Inflammatory macrophage (primary cell): ENCODE data around the gene PROC.

ENCODE experiments used
- DNase-seq, 2 donors: peaks; one replicate each; pipeline ENCODE4 v3.0.0-alpha.2; 2020 to 2022

PROC gene

DNA sequence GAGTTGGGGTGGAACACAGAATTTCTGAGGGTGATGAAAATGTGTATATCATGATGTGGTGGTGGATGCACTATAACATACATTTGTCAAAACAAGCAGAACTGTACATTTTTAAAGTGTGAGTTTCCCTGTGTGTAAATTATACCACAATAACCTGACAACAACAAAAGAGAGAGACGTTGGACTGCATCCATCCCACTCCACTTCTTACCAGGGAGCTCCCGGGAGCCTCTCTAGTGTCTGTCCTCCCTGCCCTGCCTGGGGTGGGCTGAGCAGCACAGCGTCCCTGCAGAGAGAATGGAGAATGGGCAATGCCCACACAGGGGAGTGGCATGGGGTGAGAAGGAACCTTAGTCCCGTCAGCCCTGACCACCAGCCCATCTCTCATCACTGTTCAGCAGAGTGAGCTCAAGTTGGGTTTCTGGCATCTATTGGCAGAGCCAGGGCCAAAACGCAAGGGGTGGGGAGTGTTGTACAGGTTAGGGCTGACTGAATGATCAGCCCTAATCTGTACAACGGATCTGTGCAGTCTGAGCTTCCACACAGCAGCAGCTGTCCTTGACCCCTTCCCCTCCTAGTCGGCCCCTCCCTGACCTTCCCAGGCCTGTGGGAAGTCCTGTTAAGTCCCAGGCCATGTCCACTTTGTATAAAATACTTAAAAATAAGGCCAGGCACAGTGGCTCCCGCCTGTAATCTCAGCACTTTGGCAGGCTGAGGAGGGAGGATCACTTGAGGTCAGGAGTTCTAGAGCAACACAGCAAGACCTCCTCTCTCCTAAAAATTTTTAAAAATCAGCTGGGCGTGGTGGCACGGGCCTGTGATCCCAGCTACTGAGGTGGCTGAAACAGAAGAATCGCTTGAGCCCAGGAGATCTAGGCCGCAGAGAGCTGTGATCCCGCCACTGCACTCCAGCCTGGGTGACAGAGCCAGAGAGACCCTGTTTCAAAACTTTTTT lies 3.3 kb upstream of the PROC start:
- no peak for DNase-seq

DNA sequence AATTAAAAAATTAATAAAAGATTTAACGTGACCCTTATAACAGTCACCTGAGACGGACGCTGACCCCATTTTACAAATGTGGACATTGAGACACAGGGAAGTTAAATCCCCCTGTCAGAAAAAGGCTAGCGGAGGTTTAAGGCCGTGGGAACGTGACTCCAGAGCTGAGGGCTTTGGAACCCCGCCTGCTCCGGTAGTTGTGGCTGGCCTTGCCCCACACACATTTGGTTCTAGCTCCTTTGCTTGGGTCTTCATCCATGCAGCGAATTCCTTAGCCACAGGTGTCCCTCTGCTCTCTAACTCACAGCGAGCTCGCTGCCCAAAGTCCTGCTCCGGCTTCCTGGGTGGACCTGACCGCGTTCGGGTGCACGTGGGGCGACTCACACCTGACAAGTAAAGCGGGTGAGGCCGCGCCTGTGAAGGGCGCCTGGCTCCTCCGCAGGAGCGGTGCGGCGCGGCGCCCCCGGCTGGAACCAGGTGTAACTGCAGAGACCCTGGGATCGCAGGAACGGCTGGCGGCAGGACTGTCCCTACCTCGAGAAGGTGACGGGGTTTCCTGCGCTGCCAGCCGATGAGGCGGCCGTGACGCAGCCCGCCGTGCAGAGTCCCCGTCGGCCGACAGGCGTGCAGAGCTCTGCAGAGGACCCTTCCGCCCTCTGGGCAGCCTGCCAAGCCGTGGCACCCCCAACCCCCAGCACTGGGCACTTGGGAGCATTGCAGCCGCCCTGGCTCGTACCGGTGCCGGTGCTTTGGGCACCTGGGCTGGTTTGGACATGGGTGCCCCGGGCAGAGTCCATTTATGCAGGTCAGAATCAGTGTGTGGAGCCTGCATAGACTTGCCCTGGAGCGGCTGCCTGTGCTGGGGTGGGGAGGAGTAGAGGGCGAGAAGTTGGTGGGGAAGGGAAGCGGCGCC lies 2.4 kb upstream of the PROC start:
- peak; percentile 13 to 44 for DNase-seq

DNA sequence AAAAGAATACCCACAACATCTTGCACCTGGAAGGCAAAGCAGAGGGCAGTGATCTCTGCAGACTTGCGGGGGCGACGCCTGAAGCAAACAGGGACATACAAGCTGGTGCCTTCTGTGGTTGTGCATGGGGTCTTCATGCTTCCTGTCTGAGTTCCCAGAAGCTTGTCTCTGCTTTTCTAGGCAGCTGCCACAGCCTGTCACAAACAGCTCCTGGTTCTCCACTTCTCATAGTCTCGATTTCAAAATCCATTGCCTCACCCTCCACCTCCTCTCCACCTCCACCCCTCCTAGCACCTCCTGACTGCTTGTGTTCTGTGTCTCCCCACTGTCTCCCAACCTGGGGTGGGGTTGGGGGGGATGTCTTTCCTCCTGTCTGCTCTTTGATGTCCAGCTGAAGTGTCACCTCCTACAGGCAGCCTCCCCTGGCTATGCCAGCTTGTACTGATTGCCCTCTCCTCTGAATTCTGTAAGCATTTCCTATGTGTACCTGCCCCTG lies 1.7 kb upstream of the PROC start:
- DNase-seq: peak; percentile 40 to 45

DNA sequence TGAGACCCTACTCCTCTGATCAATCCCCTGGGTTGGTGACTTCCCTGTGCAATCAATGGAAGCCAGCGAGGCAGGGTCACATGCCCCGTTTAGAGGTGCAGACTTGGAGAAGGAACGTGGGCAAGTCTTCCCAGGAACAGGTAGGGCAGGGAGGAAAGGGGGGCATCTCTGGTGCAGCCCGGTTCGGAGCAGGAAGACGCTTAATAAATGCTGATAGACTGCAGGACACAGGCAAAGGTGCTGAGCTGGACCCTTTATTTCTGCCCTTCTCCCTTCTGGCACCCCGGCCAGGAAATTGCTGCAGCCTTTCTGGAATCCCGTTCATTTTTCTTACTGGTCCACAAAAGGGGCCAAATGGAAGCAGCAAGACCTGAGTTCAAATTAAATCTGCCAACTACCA lies 821 bp upstream of the PROC start:
- DNase-seq: no peak

DNA sequence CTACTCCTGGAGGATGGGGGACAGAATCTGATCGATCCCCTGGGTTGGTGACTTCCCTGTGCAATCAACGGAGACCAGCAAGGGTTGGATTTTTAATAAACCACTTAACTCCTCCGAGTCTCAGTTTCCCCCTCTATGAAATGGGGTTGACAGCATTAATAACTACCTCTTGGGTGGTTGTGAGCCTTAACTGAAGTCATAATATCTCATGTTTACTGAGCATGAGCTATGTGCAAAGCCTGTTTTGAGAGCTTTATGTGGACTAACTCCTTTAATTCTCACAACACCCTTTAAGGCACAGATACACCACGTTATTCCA lies 844 bp downstream of the PROC start:
- no peak for DNase-seq

DNA sequence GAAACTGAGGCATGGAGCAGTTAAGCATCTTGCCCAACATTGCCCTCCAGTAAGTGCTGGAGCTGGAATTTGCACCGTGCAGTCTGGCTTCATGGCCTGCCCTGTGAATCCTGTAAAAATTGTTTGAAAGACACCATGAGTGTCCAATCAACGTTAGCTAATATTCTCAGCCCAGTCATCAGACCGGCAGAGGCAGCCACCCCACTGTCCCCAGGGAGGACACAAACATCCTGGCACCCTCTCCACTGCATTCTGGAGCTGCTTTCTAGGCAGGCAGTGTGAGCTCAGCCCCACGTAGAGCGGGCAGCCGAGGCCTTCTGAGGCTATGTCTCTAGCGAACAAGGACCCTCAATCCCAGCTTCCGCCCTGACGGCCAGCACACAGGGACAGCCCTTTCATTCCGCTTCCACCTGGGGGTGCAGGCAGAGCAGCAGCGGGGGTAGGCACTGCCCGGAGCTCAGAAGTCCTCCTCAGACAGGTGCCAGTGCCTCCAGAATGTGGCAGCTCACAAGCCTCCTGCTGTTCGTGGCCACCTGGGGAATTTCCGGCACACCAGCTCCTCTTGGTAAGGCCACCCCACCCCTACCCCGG lies 1.3 kb downstream of the PROC start:
- DNase-seq: no peak

DNA sequence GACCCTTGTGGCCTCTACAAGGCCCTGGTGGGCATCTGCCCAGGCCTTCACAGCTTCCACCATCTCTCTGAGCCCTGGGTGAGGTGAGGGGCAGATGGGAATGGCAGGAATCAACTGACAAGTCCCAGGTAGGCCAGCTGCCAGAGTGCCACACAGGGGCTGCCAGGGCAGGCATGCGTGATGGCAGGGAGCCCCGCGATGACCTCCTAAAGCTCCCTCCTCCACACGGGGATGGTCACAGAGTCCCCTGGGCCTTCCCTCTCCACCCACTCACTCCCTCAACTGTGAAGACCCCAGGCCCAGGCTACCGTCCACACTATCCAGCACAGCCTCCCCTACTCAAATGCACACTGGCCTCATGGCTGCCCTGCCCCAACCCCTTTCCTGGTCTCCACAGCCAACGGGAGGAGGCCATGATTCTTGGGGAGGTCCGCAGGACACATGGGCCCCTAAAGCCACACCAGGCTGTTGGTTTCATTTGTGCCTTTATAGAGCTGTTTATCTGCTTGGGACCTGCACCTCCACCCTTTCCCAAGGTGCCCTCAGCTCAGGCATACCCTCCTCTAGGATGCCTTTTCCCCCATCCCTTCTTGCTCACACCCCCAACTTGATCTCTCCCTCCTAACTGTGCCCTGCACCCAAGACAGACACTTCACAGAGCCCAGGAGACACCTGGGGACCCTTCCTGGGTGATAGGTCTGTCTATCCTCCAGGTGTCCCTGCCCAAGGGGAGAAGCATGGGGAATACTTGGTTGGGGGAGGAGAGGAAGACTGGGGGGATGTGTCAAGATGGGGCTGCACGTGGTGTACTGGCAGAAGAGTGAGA lies 2.0 kb downstream of the PROC start:
- DNase-seq: no peak

DNA sequence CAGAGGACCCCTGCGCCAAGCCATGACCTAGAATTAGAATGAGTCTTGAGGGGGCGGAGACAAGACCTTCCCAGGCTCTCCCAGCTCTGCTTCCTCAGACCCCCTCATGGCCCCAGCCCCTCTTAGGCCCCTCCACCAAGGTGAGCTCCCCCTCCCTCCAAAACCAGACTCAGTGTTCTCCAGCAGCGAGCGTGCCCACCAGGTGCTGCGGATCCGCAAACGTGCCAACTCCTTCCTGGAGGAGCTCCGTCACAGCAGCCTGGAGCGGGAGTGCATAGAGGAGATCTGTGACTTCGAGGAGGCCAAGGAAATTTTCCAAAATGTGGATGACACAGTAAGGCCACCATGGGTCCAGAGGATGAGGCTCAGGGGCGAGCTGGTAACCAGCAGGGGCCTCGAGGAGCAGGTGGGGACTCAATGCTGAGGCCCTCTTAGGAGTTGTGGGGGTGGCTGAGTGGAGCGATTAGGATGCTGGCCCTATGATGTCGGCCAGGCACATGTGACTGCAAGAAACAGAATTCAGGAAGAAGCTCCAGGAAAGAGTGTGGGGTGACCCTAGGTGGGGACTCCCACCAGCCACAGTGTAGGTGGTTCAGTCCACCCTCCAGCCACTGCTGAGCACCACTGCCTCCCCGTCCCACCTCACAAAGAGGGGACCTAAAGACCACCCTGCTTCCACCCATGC lies 3.0 kb downstream of the PROC start:
- peak; percentile 14 to 43 for DNase-seq

DNA sequence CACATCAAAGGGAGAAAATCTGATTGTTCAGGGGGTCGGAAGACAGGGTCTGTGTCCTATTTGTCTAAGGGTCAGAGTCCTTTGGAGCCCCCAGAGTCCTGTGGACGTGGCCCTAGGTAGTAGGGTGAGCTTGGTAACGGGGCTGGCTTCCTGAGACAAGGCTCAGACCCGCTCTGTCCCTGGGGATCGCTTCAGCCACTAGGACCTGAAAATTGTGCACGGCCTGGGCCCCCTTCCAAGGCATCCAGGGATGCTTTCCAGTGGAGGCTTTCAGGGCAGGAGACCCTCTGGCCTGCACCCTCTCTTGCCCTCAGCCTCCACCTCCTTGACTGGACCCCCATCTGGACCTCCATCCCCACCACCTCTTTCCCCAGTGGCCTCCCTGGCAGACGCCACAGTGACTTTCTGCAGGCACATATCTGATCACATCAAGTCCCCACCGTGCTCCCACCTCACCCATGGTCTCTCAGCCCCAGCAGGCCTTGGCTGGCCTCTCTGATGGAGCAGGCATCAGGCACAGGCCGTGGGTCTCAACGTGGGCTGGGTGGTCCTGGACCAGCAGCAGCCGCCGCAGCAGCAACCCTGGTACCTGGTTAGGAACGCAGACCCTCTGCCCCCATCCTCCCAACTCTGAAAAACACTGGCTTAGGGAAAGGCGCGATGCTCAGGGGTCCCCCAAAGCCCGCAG lies 3.8 kb downstream of the PROC start:
- DNase-seq: no peak

DNA sequence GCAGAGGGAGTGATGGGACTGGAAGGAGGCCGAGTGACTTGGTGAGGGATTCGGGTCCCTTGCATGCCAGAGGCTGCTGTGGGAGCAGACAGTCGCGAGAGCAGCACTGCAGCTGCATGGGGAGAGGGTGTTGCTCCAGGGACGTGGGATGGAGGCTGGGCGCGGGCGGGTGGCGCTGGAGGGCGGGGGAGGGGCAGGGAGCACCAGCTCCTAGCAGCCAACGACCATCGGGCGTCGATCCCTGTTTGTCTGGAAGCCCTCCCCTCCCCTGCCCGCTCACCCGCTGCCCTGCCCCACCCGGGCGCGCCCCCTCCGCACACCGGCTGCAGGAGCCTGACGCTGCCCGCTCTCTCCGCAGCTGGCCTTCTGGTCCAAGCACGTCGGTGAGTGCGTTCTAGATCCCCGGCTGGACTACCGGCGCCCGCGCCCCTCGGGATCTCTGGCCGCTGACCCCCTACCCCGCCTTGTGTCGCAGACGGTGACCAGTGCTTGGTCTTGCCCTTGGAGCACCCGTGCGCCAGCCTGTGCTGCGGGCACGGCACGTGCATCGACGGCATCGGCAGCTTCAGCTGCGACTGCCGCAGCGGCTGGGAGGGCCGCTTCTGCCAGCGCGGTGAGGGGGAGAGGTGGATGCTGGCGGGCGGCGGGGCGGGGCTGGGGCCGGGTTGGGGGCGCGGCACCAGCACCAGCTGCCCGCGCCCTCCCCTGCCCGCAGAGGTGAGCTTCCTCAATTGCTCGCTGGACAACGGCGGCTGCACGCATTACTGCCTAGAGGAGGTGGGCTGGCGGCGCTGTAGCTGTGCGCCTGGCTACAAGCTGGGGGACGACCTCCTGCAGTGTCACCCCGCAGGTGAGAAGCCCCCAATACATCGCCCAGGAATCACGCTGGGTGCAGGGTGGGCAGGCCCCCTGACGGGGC lies 4.6 kb downstream of the PROC start:
- DNase-seq: peak; percentile 12 to 32

DNA sequence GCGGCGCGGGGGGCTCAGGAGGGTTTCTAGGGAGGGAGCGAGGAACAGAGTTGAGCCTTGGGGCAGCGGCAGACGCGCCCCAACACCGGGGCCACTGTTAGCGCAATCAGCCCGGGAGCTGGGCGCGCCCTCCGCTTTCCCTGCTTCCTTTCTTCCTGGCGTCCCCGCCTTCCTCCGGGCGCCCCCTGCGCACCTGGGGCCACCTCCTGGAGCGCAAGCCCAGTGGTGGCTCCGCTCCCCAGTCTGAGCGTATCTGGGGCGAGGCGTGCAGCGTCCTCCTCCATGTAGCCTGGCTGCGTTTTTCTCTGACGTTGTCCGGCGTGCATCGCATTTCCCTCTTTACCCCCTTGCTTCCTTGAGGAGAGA lies 5.2 kb downstream of the PROC start:
- no peak for DNase-seq

DNA sequence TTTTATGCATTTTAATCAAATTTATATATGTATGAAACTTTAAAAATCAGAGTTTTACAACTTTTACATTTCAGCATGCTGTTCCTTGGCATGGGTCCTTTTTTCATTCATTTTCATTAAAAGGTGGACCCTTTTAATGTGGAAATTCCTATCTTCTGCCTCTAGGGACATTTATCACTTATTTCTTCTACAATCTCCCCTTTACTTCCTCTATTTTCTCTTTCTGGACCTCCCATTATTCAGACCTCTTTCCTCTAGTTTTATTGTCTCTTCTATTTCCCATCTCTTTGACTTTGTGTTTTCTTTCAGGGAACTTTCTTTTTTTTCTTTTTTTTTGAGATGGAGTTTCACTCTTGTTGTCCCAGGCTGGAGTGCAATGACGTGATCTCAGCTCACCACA lies 5.7 kb downstream of the PROC start:
- peak in 1 of 2 donors; percentile 10 for DNase-seq

DNA sequence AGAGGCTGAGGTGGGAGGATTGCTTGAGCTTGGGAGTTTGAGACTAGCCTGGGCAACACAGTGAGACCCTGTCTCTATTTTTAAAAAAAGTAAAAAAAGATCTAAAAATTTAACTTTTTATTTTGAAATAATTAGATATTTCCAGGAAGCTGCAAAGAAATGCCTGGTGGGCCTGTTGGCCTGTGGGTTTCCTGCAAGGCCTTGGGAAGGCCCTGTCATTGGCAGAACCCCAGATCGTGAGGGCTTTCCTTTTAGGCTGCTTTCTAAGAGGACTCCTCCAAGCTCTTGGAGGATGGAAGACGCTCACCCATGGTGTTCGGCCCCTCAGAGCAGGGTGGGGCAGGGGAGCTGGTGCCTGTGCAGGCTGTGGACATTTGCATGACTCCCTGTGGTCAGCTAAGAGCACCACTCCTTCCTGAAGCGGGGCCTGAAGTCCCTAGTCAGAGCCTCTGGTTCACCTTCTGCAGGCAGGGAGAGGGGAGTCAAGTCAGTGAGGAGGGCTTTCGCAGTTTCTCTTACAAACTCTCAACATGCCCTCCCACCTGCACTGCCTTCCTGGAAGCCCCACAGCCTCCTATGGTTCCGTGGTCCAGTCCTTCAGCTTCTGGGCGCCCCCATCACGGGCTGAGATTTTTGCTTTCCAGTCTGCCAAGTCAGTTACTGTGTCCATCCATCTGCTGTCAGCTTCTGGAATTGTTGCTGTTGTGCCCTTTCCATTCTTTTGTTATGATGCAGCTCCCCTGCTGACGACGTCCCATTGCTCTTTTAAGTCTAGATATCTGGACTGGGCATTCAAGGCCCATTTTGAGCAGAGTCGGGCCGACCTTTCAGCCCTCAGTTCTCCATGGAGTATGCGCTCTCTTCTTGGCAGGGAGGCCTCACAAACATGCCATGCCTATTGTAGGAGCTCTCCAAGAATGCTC lies 6.6 kb downstream of the PROC start:
- DNase-seq: no peak

DNA sequence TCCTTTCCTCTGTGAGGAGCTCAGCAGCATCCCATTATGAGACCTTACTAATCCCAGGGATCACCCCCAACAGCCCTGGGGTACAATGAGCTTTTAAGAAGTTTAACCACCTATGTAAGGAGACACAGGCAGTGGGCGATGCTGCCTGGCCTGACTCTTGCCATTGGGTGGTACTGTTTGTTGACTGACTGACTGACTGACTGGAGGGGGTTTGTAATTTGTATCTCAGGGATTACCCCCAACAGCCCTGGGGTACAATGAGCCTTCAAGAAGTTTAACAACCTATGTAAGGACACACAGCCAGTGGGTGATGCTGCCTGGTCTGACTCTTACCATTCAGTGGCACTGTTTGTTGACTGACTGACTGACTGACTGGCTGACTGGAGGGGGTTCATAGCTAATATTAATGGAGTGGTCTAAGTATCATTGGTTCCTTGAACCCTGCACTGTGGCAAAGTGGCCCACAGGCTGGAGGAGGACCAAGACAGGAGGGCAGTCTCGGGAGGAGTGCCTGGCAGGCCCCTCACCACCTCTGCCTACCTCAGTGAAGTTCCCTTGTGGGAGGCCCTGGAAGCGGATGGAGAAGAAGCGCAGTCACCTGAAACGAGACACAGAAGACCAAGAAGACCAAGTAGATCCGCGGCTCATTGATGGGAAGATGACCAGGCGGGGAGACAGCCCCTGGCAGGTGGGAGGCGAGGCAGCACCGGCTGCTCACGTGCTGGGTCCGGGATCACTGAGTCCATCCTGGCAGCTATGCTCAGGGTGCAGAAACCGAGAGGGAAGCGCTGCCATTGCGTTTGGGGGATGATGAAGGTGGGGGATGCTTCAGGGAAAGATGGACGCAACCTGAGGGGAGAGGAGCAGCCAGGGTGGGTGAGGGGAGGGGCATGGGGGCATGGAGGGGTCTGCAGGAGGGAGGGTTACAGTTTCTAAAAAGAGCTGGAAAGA lies 7.6 kb downstream of the PROC start:
- no peak for DNase-seq

DNA sequence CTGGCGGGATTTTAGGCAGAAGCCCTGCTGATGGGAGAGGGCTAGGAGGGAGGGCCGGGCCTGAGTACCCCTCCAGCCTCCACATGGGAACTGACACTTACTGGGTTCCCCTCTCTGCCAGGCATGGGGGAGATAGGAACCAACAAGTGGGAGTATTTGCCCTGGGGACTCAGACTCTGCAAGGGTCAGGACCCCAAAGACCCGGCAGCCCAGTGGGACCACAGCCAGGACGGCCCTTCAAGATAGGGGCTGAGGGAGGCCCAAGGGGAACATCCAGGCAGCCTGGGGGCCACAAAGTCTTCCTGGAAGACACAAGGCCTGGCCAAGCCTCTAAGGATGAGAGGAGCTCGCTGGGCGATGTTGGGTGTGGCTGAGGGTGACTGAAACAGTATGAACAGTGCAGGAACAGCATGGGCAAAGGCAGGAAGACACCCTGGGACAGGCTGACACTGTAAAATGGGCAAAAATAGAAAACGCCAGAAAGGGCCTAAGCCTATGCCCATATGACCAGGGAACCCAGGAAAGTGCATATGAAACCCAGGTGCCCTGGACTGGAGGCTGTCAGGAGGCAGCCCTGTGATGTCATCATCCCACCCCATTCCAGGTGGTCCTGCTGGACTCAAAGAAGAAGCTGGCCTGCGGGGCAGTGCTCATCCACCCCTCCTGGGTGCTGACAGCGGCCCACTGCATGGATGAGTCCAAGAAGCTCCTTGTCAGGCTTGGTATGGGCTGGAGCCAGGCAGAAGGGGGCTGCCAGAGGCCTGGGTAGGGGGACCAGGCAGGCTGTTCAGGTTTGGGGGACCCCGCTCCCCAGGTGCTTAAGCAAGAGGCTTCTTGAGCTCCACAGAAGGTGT lies 8.5 kb downstream of the PROC start:
- DNase-seq: no peak

DNA sequence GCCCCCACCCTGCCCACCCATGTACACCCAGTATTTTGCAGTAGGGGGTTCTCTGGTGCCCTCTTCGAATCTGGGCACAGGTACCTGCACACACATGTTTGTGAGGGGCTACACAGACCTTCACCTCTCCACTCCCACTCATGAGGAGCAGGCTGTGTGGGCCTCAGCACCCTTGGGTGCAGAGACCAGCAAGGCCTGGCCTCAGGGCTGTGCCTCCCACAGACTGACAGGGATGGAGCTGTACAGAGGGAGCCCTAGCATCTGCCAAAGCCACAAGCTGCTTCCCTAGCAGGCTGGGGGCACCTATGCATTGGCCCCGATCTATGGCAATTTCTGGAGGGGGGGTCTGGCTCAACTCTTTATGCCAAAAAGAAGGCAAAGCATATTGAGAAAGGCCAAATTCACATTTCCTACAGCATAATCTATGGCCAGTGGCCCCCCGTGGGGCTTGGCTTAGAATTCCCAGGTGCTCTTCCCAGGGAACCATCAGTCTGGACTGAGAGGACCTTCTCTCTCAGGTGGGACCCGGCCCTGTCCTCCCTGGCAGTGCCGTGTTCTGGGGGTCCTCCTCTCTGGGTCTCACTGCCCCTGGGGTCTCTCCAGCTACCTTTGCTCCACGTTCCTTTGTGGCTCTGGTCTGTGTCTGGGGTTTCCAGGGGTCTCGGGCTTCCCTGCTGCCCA lies 9.3 kb downstream of the PROC start:
- no peak for DNase-seq
